Type B pancreatic cell (in vitro differentiated cells): ENCODE results near the gene C9. TPM values are rescaled to one million over a fixed set of nuclear protein-coding genes. Genes with fewer than 3 reads are reported as not detected.

Experiments used
- DNase-seq: peaks from one replicate; pipeline ENCODE4 v3.0.0; 2021; ENCODE audit warnings: mixed read lengths; ENCODE audit not compliant: unreplicated experiment; ENCODE audit errors: extremely low spot score
- H3K27ac Mint-ChIP-seq: 2 replicates; pipeline ENCODE4 v1.8.0; 2021; ENCODE audit warnings: mild to moderate bottlenecking, mixed read lengths
- H3K27me3 Mint-ChIP-seq: 2 replicates; pipeline ENCODE4 v1.8.0; 2021; ENCODE audit warnings: mixed read lengths
- H3K36me3 Mint-ChIP-seq: 2 replicates; pipeline ENCODE4 v1.8.0; 2021; ENCODE audit warnings: mixed read lengths
- H3K4me1 Mint-ChIP-seq: one replicate; pipeline ENCODE4 v1.8.0; 2021; ENCODE audit warnings: mixed read lengths; ENCODE audit not compliant: unreplicated experiment
- H3K4me3 Mint-ChIP-seq: 2 replicates; pipeline ENCODE4 v1.8.0; 2021; ENCODE audit warnings: mild to moderate bottlenecking, mixed read lengths
- H3K9me3 Mint-ChIP-seq: 2 replicates; pipeline ENCODE4 v1.8.0; 2021; ENCODE audit warnings: mixed read lengths
- CTCF ChIP-seq: fragments of 200-600 bp; sonication (generic); conservative IDR thresholded peaks from 2 replicates; pipeline ENCODE4 v1.5.0; 2021; ENCODE audit warnings: antibody characterized with exemption, mild to moderate bottlenecking
- long read RNA-seq: library from polyadenylated mRNA; unstranded; transcript quantifications from one replicate; pipeline ENCODE4 v2.0.0, GENCODE V29; 2020
- total RNA-seq: library from RNA; stranded (reverse); gene quantifications from 2 replicates; pipeline ENCODE4 v1.2.1, GENCODE V29; 2021; ENCODE audit warnings: low replicate concordance

The C9 gene
- not detected in 2 replicates for total RNA-seq
- long read RNA-seq, result 0 reads

GRCh38 chr5:39364367-39364766, at the start of gene C9:
C9 (minus strand) TSS chr5:39364495; CDS start chr5:39364464, 31 bp downstream.
- Mint-ChIP-seq H3K27ac (no peak within 1 kb of the TSS), H3K9me3 (no peaks in the 10 kb centered on the region), H3K27me3 (no peaks in the 10 kb centered on the region), H3K36me3 (no peaks in the 10 kb centered on the region), H3K4me3 (no peak within 1 kb of the TSS), H3K4me1 (no peaks in the 10 kb centered on the region)
- no peak for DNase-seq
- TF ChIP-seq CTCF, result no peak

DNA sequence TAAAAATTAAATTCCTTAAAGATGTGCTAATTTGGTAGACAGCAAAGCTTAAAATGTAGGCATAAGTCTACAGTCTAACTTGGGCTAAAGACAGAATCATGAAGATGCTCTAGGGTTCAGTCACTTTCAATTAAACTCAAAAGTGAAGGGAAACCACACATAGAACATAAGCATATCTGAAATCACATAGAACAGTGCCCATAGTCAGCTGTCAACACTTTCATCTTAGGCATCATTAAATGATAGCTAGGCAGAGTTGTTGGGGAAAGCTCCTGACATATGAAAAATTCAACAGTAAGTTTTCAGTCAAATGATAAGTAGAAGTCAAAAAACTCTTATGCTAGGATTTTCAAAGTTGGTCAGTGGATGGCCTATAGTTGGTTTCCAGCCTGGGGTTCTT, 49.5 kb upstream of the C9 start:
- peaks cover 17% of the 10 kb centered on the region for H3K36me3 Mint-ChIP-seq
- no peak overlapping the region for H3K27ac Mint-ChIP-seq
- no peak for DNase-seq
- H3K27me3 Mint-ChIP-seq, result no peaks in the 10 kb centered on the region
- no peaks in the 10 kb centered on the region for H3K9me3 Mint-ChIP-seq
- no peak for TF ChIP-seq CTCF
- peaks cover 40% of the 10 kb centered on the region for H3K4me1 Mint-ChIP-seq
- H3K4me3 Mint-ChIP-seq, result no peak overlapping the region

DNA sequence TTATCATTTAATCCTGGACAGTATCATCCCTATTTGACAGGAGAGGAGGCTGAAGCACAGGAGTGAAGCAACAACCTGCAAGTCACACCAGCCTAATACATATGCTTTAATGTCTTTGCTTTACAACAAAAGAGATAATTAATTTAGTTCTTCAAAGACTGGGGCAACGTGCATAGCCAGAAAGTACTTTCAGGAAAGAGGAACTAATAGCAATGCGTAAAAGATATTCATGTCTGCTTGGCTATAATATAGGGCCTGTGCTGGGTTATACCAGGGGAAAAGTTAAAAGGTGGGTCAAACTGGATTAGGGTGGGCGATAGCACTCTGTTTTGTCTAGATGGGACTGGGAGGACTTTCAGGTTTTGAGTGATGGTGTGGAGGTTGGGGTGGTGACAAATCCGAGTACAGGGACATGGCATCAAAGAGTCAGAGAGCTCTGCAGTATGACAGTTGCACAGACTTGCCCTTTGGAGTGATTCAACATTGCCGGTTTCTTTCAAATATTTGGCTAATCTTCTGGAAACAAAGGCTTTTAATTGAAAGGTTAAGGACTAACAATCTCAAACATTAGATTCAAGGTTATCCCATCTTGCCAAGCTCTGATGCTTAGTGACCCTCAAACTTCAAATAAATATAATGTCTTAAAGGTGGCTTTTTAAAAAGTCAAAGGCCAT, 48.6 kb upstream of the C9 start:
- Mint-ChIP-seq H3K27ac (peak overlapping the region; percentile 36), H3K4me1 (peaks cover 36% of the 10 kb centered on the region), H3K36me3 (peaks cover 21% of the 10 kb centered on the region), H3K27me3 (no peaks in the 10 kb centered on the region), H3K9me3 (no peaks in the 10 kb centered on the region), H3K4me3 (no peak overlapping the region)
- DNase-seq, result no peak
- TF ChIP-seq CTCF, result no peak

- H3K4me3 Mint-ChIP-seq, result no peak overlapping the region
- no peaks in the 10 kb centered on the region for H3K27me3 Mint-ChIP-seq
- H3K27ac Mint-ChIP-seq, result no peak overlapping the region
- DNase-seq, result no peak
- TF ChIP-seq CTCF, result no peak
- peaks cover 16% of the 10 kb centered on the region for H3K36me3 Mint-ChIP-seq
- peaks cover 36% of the 10 kb centered on the region for H3K4me1 Mint-ChIP-seq
- no peaks in the 10 kb centered on the region for H3K9me3 Mint-ChIP-seq
These were observed 47.7 kb upstream of the C9 start for GRCh38 chr5:39411985-39412384.

- no peak overlapping the region for H3K27ac Mint-ChIP-seq
- DNase-seq, result no peak
These were observed 46.8 kb upstream of the C9 start for GRCh38 chr5:39411061-39411460.

More at GRCh38 chr5:39411061-39411460, 46.8 kb upstream of the C9 start:
- Mint-ChIP-seq H3K27me3 (no peaks in the 10 kb centered on the region), H3K9me3 (no peaks in the 10 kb centered on the region), H3K4me1 (peaks cover 33% of the 10 kb centered on the region), H3K36me3 (peaks cover 15% of the 10 kb centered on the region), H3K4me3 (no peak overlapping the region)
- TF ChIP-seq CTCF, result no peak
